ENCODE results near the gene CARMIL1. TPM values are rescaled to one million over a fixed set of nuclear protein-coding genes. Genes with fewer than 3 reads are reported as not detected.
A peak's percentile ranks its signal among the peaks of the same experiment; 100 is the strongest.

CARMIL1 gene
- total RNA-seq, 1 experiment from 2014 or later = 25.9 TPM

GRCh38 chr6:25629198-25629576, 350.0 kb downstream of the CARMIL1 start:
- no peaks in the 10 kb centered on the region for H3K36me3 ChIP-seq (ENCODE audit: control insufficient read depth, insufficient read depth, low read length)
- H3K27me3 ChIP-seq (replicated peaks; ENCODE audit: control insufficient read depth, insufficient read depth, low read length) = no peaks in the 10 kb centered on the region
- Mint-ChIP-seq H3K9me3 (ENCODE audit: unreplicated experiment) (no peaks in the 10 kb centered on the region), H3K4me1 (ENCODE audit: low read depth, unreplicated experiment) (no peaks in the 10 kb centered on the region), H3K36me3 (ENCODE audit: insufficient read depth, unreplicated experiment) (no peaks in the 10 kb centered on the region), H3K27ac (ENCODE audit: unreplicated experiment) (no peak overlapping the region), H3K4me3 (ENCODE audit: unreplicated experiment) (no peak overlapping the region), H3K27me3 (ENCODE audit: insufficient read depth, unreplicated experiment) (no peaks in the 10 kb centered on the region)
- no peaks in the 10 kb centered on the region for H3K4me1 ChIP-seq
- TF ChIP-seq CTCF (IDR thresholded peaks at IDR 0.05; ENCODE audit: insufficient read depth in 1 of 2, low read depth in 1 of 2, low read length in 1 of 2, severe bottlenecking in 1 of 2, unreplicated experiment in 1 of 2) = no peak
- POLR2A ChIA-PET = no interaction called here
- CTCF ChIA-PET = no interaction called here
- H3K4me3 ChIP-seq (ENCODE audit: low read depth, low read length) = no peak overlapping the region
- DNase-seq = no peak
- no peaks in the 10 kb centered on the region for H3K9me3 ChIP-seq
- BruUV-seq (replicated peaks) = no TSS peak
- intact Hi-C loops (cut with micrococcal nuclease; ENCODE audit: unreplicated experiment) = no loop called here

- intact Hi-C loops (cut with micrococcal nuclease; ENCODE audit: unreplicated experiment) = no loop called here
- Histone ChIP-seq H3K4me3 (ENCODE audit: low read depth, low read length) (no peak overlapping the region), H3K36me3 (ENCODE audit: control insufficient read depth, insufficient read depth, low read length) (no peaks in the 10 kb centered on the region), H3K27me3 (replicated peaks; ENCODE audit: control insufficient read depth, insufficient read depth, low read length) (no peaks in the 10 kb centered on the region), H3K9me3 (no peaks in the 10 kb centered on the region), H3K4me1 (peaks cover 13% of the 10 kb centered on the region)
- peaks cover 6% of the 10 kb centered on the region for H3K4me1 Mint-ChIP-seq (ENCODE audit: low read depth, unreplicated experiment)
- TF ChIP-seq CTCF (IDR thresholded peaks at IDR 0.05; ENCODE audit: insufficient read depth in 1 of 2, low read depth in 1 of 2, low read length in 1 of 2, severe bottlenecking in 1 of 2, unreplicated experiment in 1 of 2) = no peak
- no peaks in the 10 kb centered on the region for H3K36me3 Mint-ChIP-seq (ENCODE audit: insufficient read depth, unreplicated experiment)
- H3K9me3 Mint-ChIP-seq (ENCODE audit: unreplicated experiment) = no peaks in the 10 kb centered on the region
- no peaks in the 10 kb centered on the region for H3K27me3 Mint-ChIP-seq (ENCODE audit: insufficient read depth, unreplicated experiment)
- CTCF ChIA-PET = no interaction called here
- POLR2A ChIA-PET = no interaction called here
- H3K27ac Mint-ChIP-seq (ENCODE audit: unreplicated experiment) = no peak overlapping the region
- H3K4me3 Mint-ChIP-seq (ENCODE audit: unreplicated experiment) = no peak overlapping the region
- BruUV-seq (replicated peaks) = no TSS peak
- no peak for DNase-seq
Measured at GRCh38 chr6:25630508-25631278, 351.5 kb downstream of the CARMIL1 start.

GRCh38 chr6:25635886-25636317, 356.7 kb downstream of the CARMIL1 start:
- no peaks in the 10 kb centered on the region for H3K9me3 ChIP-seq
- H3K36me3 Mint-ChIP-seq (ENCODE audit: insufficient read depth, unreplicated experiment) = no peaks in the 10 kb centered on the region
- H3K4me1 ChIP-seq = peaks cover 42% of the 10 kb centered on the region
- H3K4me1 Mint-ChIP-seq (ENCODE audit: low read depth, unreplicated experiment) = peaks cover 33% of the 10 kb centered on the region
- H3K27me3 Mint-ChIP-seq (ENCODE audit: insufficient read depth, unreplicated experiment) = no peaks in the 10 kb centered on the region
- H3K4me3 Mint-ChIP-seq (ENCODE audit: unreplicated experiment) = no peak overlapping the region
- H3K4me3 ChIP-seq (ENCODE audit: low read depth, low read length) = no peak overlapping the region
- intact Hi-C loops (cut with micrococcal nuclease; ENCODE audit: unreplicated experiment) = loop anchor here (1.0 kb wide), 1 partner anchor 16 kb away; the partner anchor contains the start of gene SCGN
- POLR2A ChIA-PET = no interaction called here
- no peaks in the 10 kb centered on the region for H3K27me3 ChIP-seq (replicated peaks; ENCODE audit: control insufficient read depth, insufficient read depth, low read length)
- peak; percentile 69 to 81 for DNase-seq
- no peaks in the 10 kb centered on the region for H3K36me3 ChIP-seq (ENCODE audit: control insufficient read depth, insufficient read depth, low read length)
- CTCF ChIA-PET = interaction anchor here (1.0 to 1.2 kb wide), 2 partner anchors 357 to 412 kb away, joined by 3 to 7 read pairs; partner anchors contain the start of gene CARMIL1
- TF ChIP-seq CTCF (IDR thresholded peaks at IDR 0.05; ENCODE audit: insufficient read depth in 1 of 2, low read depth in 1 of 2, low read length in 1 of 2, severe bottlenecking in 1 of 2, unreplicated experiment in 1 of 2) = no peak
- BruUV-seq (replicated peaks) = no TSS peak
- no peaks in the 10 kb centered on the region for H3K9me3 Mint-ChIP-seq (ENCODE audit: unreplicated experiment)
- H3K27ac Mint-ChIP-seq (ENCODE audit: unreplicated experiment) = peak overlapping the region; percentile 8

Data from Caco-2 (cell line).